NB4 (cell line): Measurements from ENCODE around the gene PDE4D.

Experiments
- MYC ChIP-seq: IDR thresholded peaks from 2 replicates; pipeline ENCODE4 v1.6.1; 2011; ENCODE audit warnings: low read depth, low read length
- POLR2A ChIP-seq: IDR thresholded peaks from 2 replicates; pipeline ENCODE4 v1.6.1; 2011; ENCODE audit warnings: mild to moderate bottlenecking; ENCODE audit not compliant: insufficient read length; ENCODE audit errors: extremely low read depth
- TF ChIP-seq, protein P1 (sequence below): IDR thresholded peaks from one replicate; pipeline ENCODE4 v1.5.1; 2012; ENCODE audit warnings: low read depth, low read length
- TF ChIP-seq, protein P2 (sequence below): IDR thresholded peaks from 2 replicates; pipeline ENCODE4 v1.6.1; 2011; ENCODE audit warnings: low read depth, low read length

DNA sequence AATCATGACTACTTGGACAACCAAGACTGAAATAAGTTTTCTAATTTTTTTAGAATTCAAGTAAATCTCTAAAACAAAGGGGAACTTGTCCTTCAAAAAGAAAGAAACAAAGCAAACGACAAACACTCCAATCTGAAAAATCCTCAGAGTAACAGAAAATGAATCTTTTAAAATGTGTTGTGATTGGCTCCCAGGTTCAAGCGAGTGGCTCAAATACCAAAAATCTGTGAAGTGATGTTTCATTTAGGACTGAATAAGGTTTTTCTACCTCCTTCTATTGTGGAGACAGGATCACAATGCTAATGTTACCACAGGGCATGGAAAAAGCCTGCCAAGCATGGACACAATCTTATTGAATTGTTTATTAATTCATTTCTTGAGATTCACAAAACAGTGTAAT is 895.0 kb downstream of the PDE4D start:
- TF ChIP-seq, protein P1, sequence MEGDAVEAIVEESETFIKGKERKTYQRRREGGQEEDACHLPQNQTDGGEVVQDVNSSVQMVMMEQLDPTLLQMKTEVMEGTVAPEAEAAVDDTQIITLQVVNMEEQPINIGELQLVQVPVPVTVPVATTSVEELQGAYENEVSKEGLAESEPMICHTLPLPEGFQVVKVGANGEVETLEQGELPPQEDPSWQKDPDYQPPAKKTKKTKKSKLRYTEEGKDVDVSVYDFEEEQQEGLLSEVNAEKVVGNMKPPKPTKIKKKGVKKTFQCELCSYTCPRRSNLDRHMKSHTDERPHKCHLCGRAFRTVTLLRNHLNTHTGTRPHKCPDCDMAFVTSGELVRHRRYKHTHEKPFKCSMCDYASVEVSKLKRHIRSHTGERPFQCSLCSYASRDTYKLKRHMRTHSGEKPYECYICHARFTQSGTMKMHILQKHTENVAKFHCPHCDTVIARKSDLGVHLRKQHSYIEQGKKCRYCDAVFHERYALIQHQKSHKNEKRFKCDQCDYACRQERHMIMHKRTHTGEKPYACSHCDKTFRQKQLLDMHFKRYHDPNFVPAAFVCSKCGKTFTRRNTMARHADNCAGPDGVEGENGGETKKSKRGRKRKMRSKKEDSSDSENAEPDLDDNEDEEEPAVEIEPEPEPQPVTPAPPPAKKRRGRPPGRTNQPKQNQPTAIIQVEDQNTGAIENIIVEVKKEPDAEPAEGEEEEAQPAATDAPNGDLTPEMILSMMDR, result no peak
- TF ChIP-seq, protein P2, sequence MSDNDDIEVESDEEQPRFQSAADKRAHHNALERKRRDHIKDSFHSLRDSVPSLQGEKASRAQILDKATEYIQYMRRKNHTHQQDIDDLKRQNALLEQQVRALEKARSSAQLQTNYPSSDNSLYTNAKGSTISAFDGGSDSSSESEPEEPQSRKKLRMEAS, result no peak
- TF ChIP-seq POLR2A (no peak), MYC (no peak)
